ENCODE measurements around the gene TMEM270. TPM values are rescaled to one million over a fixed set of nuclear protein-coding genes. Genes with fewer than 3 reads are reported as not detected.

Gene TMEM270
- total RNA-seq, 4 donors from 2014 or later, result not detected

- TF ChIP-seq CTCF (IDR thresholded peaks at IDR 0.05; ENCODE audit: low read depth), result no peak
These were observed 18.6 kb upstream of the TMEM270 start, which contains the start of gene METTL27 for GRCh38 chr7:73842067-73842976. METTL27 (minus strand) TSS chr7:73842516; CDS start chr7:73842140, 376 bp downstream.

GRCh38 chr7:73844131-73844547 lies 16.8 kb upstream of the TMEM270 start:
- no peak for TF ChIP-seq CTCF (IDR thresholded peaks at IDR 0.05; ENCODE audit: low read depth)

GRCh38 chr7:73844848-73845460 lies 16.0 kb upstream of the TMEM270 start:
- no peak for TF ChIP-seq CTCF (IDR thresholded peaks at IDR 0.05; ENCODE audit: low read depth)

GRCh38 chr7:73847941-73848723 lies 12.8 kb upstream of the TMEM270 start:
- no peak for TF ChIP-seq CTCF (IDR thresholded peaks at IDR 0.05; ENCODE audit: low read depth)

GRCh38 chr7:73850781-73851207 lies 10.2 kb upstream of the TMEM270 start:
- no peak for TF ChIP-seq CTCF (IDR thresholded peaks at IDR 0.05; ENCODE audit: low read depth)

- no peak for TF ChIP-seq CTCF (IDR thresholded peaks at IDR 0.05; ENCODE audit: low read depth)
These were observed 9.3 kb upstream of the TMEM270 start for GRCh38 chr7:73851410-73852338.

Data from subcutaneous adipose tissue (tissue), 4 donors.